Breast epithelium (tissue), 4 donors: Measurements from ENCODE around the gene ESRRG. TPM values are rescaled to one million over a fixed set of nuclear protein-coding genes. Genes with fewer than 3 reads are reported as not detected.

Experiments
- DNase-seq, 2 donors: peaks; one replicate each; pipeline ENCODE4 v3.0.0-alpha.2; 2019; ENCODE audit warnings: low spot score in 2 of 2
- H3K27ac ChIP-seq, 2 donors: fragments of 200-600 bp; sonication (generic) in 1 of 2; one replicate each; pipeline ENCODE4 v1.5.1; 2016 to 2019; ENCODE audit warnings: mild to moderate bottlenecking in 1 of 2
- H3K27me3 ChIP-seq, 2 donors: fragments of 200-600 bp; sonication (generic) in 1 of 2; one replicate each; pipeline versions ENCODE4 v1.5.1 to v1.6.0; 2017 to 2019; ENCODE audit warnings: control low read depth in 1 of 2, mild to moderate bottlenecking in 1 of 2
- H3K36me3 ChIP-seq: fragments of 200-600 bp; one replicate; pipeline ENCODE4 v1.5.1; 2019
- H3K4me1 ChIP-seq, 2 donors: fragments of 200-600 bp; sonication (generic); one replicate each; pipeline ENCODE4 v1.5.1; 2016 to 2019; ENCODE audit warnings: control low read depth in 1 of 2
- H3K4me3 ChIP-seq, 3 donors: fragments of 200-600 bp; sonication (generic); 1 replicate in 2 of 3; 2 replicates in 1 of 3; pipeline ENCODE4 v1.5.1; 2016 to 2019; ENCODE audit warnings: mild to moderate bottlenecking in 3 of 3, moderate library complexity in 2 of 3
- H3K9me3 ChIP-seq, 2 donors: fragments of 200-600 bp; sonication (generic) in 1 of 2; one replicate each; pipeline ENCODE4 v1.5.1; 2016 to 2019; ENCODE audit warnings: control low read depth in 1 of 2
- CTCF ChIP-seq, 3 donors: fragments of 450-650 bp; IDR thresholded peaks; one replicate each; pipeline ENCODE4 v1.5.1; 2016 to 2017; ENCODE audit warnings: antibody characterized with exemption in 3 of 3, mild to moderate bottlenecking in 3 of 3, moderate library complexity in 3 of 3
- POLR2A ChIP-seq: fragments of 450-650 bp; IDR thresholded peaks from one replicate; pipeline ENCODE4 v1.6.1; 2016; ENCODE audit warnings: antibody characterized with exemption, mild to moderate bottlenecking, moderate library complexity
- POLR2AphosphoS5 ChIP-seq, 3 donors: sonication (generic); formaldehyde crosslinking; IDR thresholded peaks; one replicate each; pipeline ENCODE4 v1.6.1; 2017; ENCODE audit warnings: antibody characterized with exemption in 3 of 3
- intact Hi-C: fragments of 100-400 bp; cut with DNase I; formaldehyde crosslinking; loops from one replicate; pipeline ENCODE4 v1.15.1; 2023; ENCODE audit warnings: low total_unique reads
- total RNA-seq, 3 donors: library from RNA; depleted of rRNA; stranded (reverse); fragments of >200 nt; gene quantifications; one replicate each; pipeline ENCODE4 v1.1.0, GENCODE V29; 2016

The ESRRG gene
- total RNA-seq, 3 donors from 2014 or later = 0.16 to 9.1 (median 5.6) TPM

GRCh38 chr1:216458812-216459211, 264.4 kb downstream of the ESRRG start:
- TF ChIP-seq CTCF (IDR thresholded peaks at IDR 0.05) (no peak), POLR2A (no peak)
- DNase-seq = no peak
- intact Hi-C loops = no loop called here
- no peaks in the 10 kb centered on the region for H3K36me3 ChIP-seq
- no peak overlapping the region for H3K27ac ChIP-seq
- H3K4me3 ChIP-seq = no peak overlapping the region
- no peaks in the 10 kb centered on the region for H3K27me3 ChIP-seq
- no peaks in the 10 kb centered on the region for H3K4me1 ChIP-seq
- H3K9me3 ChIP-seq = no peaks in the 10 kb centered on the region

- no peaks in the 10 kb centered on the region for H3K9me3 ChIP-seq
- no peak overlapping the region for H3K27ac ChIP-seq
- H3K36me3 ChIP-seq = no peaks in the 10 kb centered on the region
- no peaks in the 10 kb centered on the region for H3K4me1 ChIP-seq
- no peak for DNase-seq
- TF ChIP-seq POLR2A (no peak), POLR2AphosphoS5 (IDR thresholded peaks at IDR 0.05) (no peak), CTCF (IDR thresholded peaks at IDR 0.05) (no peak)
- no peaks in the 10 kb centered on the region for H3K27me3 ChIP-seq
- H3K4me3 ChIP-seq = no peak overlapping the region
- intact Hi-C loops = no loop called here
Observed at GRCh38 chr1:216457356-216457755, 265.9 kb downstream of the ESRRG start.

GRCh38 chr1:216456682-216457081, 266.5 kb downstream of the ESRRG start:
- Histone ChIP-seq H3K36me3 (no peaks in the 10 kb centered on the region), H3K9me3 (no peaks in the 10 kb centered on the region), H3K27ac (no peak overlapping the region), H3K4me1 (no peaks in the 10 kb centered on the region), H3K27me3 (no peaks in the 10 kb centered on the region), H3K4me3 (no peak overlapping the region)
- intact Hi-C loops = no loop called here
- TF ChIP-seq POLR2AphosphoS5 (IDR thresholded peaks at IDR 0.05) = no peak
- TF ChIP-seq POLR2A = no peak
- no peak for TF ChIP-seq CTCF (IDR thresholded peaks at IDR 0.05)
- DNase-seq = no peak

- H3K27ac ChIP-seq = no peak overlapping the region
- intact Hi-C loops = no loop called here
- H3K4me1 ChIP-seq = no peaks in the 10 kb centered on the region
- no peak overlapping the region for H3K4me3 ChIP-seq
- no peaks in the 10 kb centered on the region for H3K27me3 ChIP-seq
- no peaks in the 10 kb centered on the region for H3K9me3 ChIP-seq
- DNase-seq = no peak
- H3K36me3 ChIP-seq = no peaks in the 10 kb centered on the region
- TF ChIP-seq POLR2A (no peak), CTCF (IDR thresholded peaks at IDR 0.05) (no peak), POLR2AphosphoS5 (IDR thresholded peaks at IDR 0.05) (no peak)
Observed at GRCh38 chr1:216453777-216454176, 269.5 kb downstream of the ESRRG start.
